SK-N-SH (cell line): ENCODE data around the gene SNAPC3. TPM values are rescaled to one million over a fixed set of nuclear protein-coding genes. Genes with fewer than 3 reads are reported as not detected.

Experiments used
- CTCF ChIA-PET: fragments of 300-600, 350-600 bp; formaldehyde crosslinking; extraction: SDS; loops from one replicate; lab custom pipeline; 2021; lab: Yijun Ruan, JAX
- POLR2A ChIA-PET: fragments of 350-600 bp; sonication (Branson Sonifier 250); formaldehyde crosslinking; extraction: SDS; loops from one replicate; lab custom pipeline; 2020; ENCODE audit warnings: antibody characterized with exemption, inconsistent platforms; lab: Yijun Ruan, JAX
- DNase-seq: peaks from one replicate; pipeline ENCODE4 v3.0.0; 2012
- H2AFZ ChIP-seq: fragments of 200-600 bp; sonication (generic); 2 replicates; pipeline ENCODE4 v1.8.1; 2016; ENCODE audit warnings: antibody characterized with exemption, mild to moderate bottlenecking, low read depth
- H3F3A ChIP-seq: fragments of 200-600 bp; sonication (generic); replicated peaks from 2 replicates; pipeline ENCODE3; 2016; ENCODE audit warnings: antibody characterized with exemption, mild to moderate bottlenecking; ENCODE audit not compliant: insufficient read depth
- H3K27ac ChIP-seq, 2 experiments: fragments of 200-500 bp in 1 of 2; fragments of 200-600 bp in 1 of 2; sonication (Bioruptor generic) in 1 of 2; sonication (generic), shearing (Covaris generic) in 1 of 2; 2 replicates each; pipeline versions ENCODE4 v1.5.1 to v1.6.1; 2014 to 2016; ENCODE audit warnings: low read depth in 2 of 2, inconsistent platforms in 1 of 2, low read length in 1 of 2, mild to moderate bottlenecking in 1 of 2, mixed read lengths in 1 of 2
- H3K27me3 ChIP-seq: fragments of 200-600 bp; sonication (generic), shearing (Covaris generic); 2 replicates; pipeline ENCODE4 v1.6.1; 2016; ENCODE audit warnings: mixed run types; ENCODE audit not compliant: insufficient read depth
- H3K36me3 ChIP-seq, 2 experiments: fragments of 200-500 bp in 1 of 2; fragments of 200-600 bp in 1 of 2; sonication (Bioruptor generic) in 1 of 2; sonication (generic) in 1 of 2; replicated peaks in 1 of 2; 2 replicates each; pipeline versions ENCODE3 to v1.5.1; 2014 to 2016; ENCODE audit warnings: low read length in 1 of 2, mild to moderate bottlenecking in 1 of 2; ENCODE audit not compliant: insufficient read depth in 2 of 2, control insufficient read depth in 1 of 2
- H3K4me1 ChIP-seq, 2 experiments: fragments of 200-500 bp in 1 of 2; fragments of 200-600 bp in 1 of 2; sonication (Bioruptor generic) in 1 of 2; sonication (generic), shearing (Covaris generic) in 1 of 2; 2 replicates each; pipeline versions ENCODE4 v1.5.1 to v1.6.1; 2014 to 2016; ENCODE audit warnings: low read depth in 1 of 2, low read length in 1 of 2, mixed run types in 1 of 2; ENCODE audit not compliant: insufficient read depth in 2 of 2, control insufficient read depth in 1 of 2
- H3K4me2 ChIP-seq: fragments of 200-600 bp; sonication (generic), shearing (Covaris generic); 2 replicates; pipeline ENCODE4 v1.6.1; 2017; ENCODE audit warnings: mixed run types
- H3K4me3 ChIP-seq, 2 experiments: fragments of 200-500 bp in 1 of 2; fragments of 200-600 bp in 1 of 2; sonication (Bioruptor generic) in 1 of 2; sonication (generic), shearing (Covaris generic) in 1 of 2; 2 replicates each; pipeline versions ENCODE4 v1.5.1 to v1.8.1; 2014 to 2016; ENCODE audit warnings: low read depth in 2 of 2, inconsistent platforms in 1 of 2, low read length in 1 of 2, mild to moderate bottlenecking in 1 of 2, mixed read lengths in 1 of 2, moderate library complexity in 1 of 2
- H3K79me2 ChIP-seq: fragments of 200-600 bp; sonication (generic); 2 replicates; pipeline ENCODE4 v1.8.1; 2017; ENCODE audit warnings: mild to moderate bottlenecking; ENCODE audit not compliant: insufficient read depth
- H3K9ac ChIP-seq: fragments of 200-600 bp; sonication (generic); 2 replicates; pipeline ENCODE4 v1.6.1; 2017; ENCODE audit warnings: mixed run types
- H3K9me2 ChIP-seq: fragments of 200-600 bp; sonication (generic); 2 replicates; pipeline ENCODE4 v1.6.1; 2017; ENCODE audit warnings: mixed run types
- H3K9me3 ChIP-seq: fragments of 200-600 bp; sonication (generic); 2 replicates; pipeline ENCODE4 v1.6.1; 2017; ENCODE audit warnings: mixed run types, mild to moderate bottlenecking, moderate library complexity
- H4K20me1 ChIP-seq: fragments of 200-600 bp; sonication (generic); 2 replicates; pipeline ENCODE4 v1.6.1; 2017; ENCODE audit warnings: mild to moderate bottlenecking, mixed run types; ENCODE audit not compliant: insufficient read depth
- CHD2 ChIP-seq: fragments of 150-350 bp; IDR thresholded peaks from 2 replicates; pipeline ENCODE4 v1.6.1; 2018; ENCODE audit warnings: low read length; ENCODE audit not compliant: partially characterized antibody
- EP300 ChIP-seq, 2 experiments: IDR thresholded peaks; 2 replicates each; pipeline versions ENCODE4 v1.4.0 to v1.6.1; 2012; ENCODE audit warnings: borderline replicate concordance in 1 of 2, low read depth in 1 of 2, low read length in 1 of 2
- FOSL2 ChIP-seq: IDR thresholded peaks from 2 replicates; pipeline ENCODE4 v1.4.0; 2012; ENCODE audit warnings: low read depth, mild to moderate bottlenecking, moderate library complexity, borderline replicate concordance
- FOXJ3 ChIP-seq: sonication (generic); formaldehyde crosslinking; IDR thresholded peaks from 2 replicates; pipeline ENCODE4 v1.5.1; 2020; ENCODE audit warnings: mild to moderate bottlenecking, missing genetic modification reagents
- FOXM1 ChIP-seq: IDR thresholded peaks from 2 replicates; pipeline ENCODE4 v1.4.0; 2012; ENCODE audit warnings: low read depth, mild to moderate bottlenecking
- GATA2 ChIP-seq: sonication (generic); formaldehyde crosslinking; IDR thresholded peaks from 2 replicates; pipeline ENCODE4 v1.5.0; 2020; ENCODE audit warnings: mild to moderate bottlenecking, missing genetic modification reagents
- NRF1 ChIP-seq: IDR thresholded peaks from 2 replicates; pipeline ENCODE4 v1.6.1; 2012; ENCODE audit warnings: low read depth, mild to moderate bottlenecking, low read length
- RAD21 ChIP-seq: IDR thresholded peaks from 2 replicates; pipeline ENCODE4 v1.6.1; 2012; ENCODE audit warnings: mild to moderate bottlenecking, low read length
- RCOR1 ChIP-seq: fragments of 150-350 bp; IDR thresholded peaks from 2 replicates; pipeline ENCODE4 v1.6.1; 2017; ENCODE audit warnings: antibody characterized with exemption, low read length
- RFX5 ChIP-seq: IDR thresholded peaks from 2 replicates; pipeline ENCODE4 v1.6.1; 2012; ENCODE audit warnings: mild to moderate bottlenecking, improper control_type of control experiment, low read length
- SIN3A ChIP-seq: IDR thresholded peaks from 2 replicates; pipeline ENCODE4 v1.6.1; 2012; ENCODE audit warnings: low read depth, mild to moderate bottlenecking, low read length, moderate library complexity, borderline replicate concordance
- USF1 ChIP-seq: IDR thresholded peaks from 2 replicates; pipeline ENCODE4 v1.4.0; 2012; ENCODE audit warnings: low read depth, borderline replicate concordance
- USF2 ChIP-seq: fragments of 150-350 bp; IDR thresholded peaks from 2 replicates; pipeline ENCODE4 v1.6.1; 2017; ENCODE audit warnings: antibody characterized with exemption, low read length, low read depth, borderline replicate concordance
- YY1 ChIP-seq: IDR thresholded peaks from 2 replicates; pipeline ENCODE4 v1.4.0; 2012; ENCODE audit warnings: low read depth, mild to moderate bottlenecking
- WGBS: methylation state at CpG from one replicate; pipeline ENCODE4 v1.1.6; 2017; ENCODE audit warnings: low lambda C conversion rate; 5-methylcytosine and 5-hydroxymethylcytosine counted together
- polyA plus RNA-seq, 3 experiments: library from polyadenylated mRNA; depleted of rRNA; stranded (reverse); fragments of >200 nt; gene quantifications; 2 replicates each; pipeline ENCODE4 v1.2.3, GENCODE V29; 2012

SNAPC3 gene
- polyA plus RNA-seq, 1 of the 3 experiments (the other 2 are of a cell fraction) = 20.6 TPM

- TF ChIP-seq YY1 (no peak), USF1 (no peak), RCOR1 (0 out of 2 replicates have a peak, but pooled peaks have one; percentile 21), NRF1 (no peak), GATA2 (CRISPR knock-in tag) (peak; percentile 77), FOXJ3 (no peak), FOSL2 (no peak)
- no peak overlapping the region for H3K4me3 ChIP-seq
- no peak overlapping the region for H3K4me2 ChIP-seq
- no peaks in the 10 kb centered on the region for H3K9me3 ChIP-seq
- no peaks in the 10 kb centered on the region; the same call in 1 of the 2 replicates for H3K79me2 ChIP-seq
- H2AFZ ChIP-seq = no peak overlapping the region
- H3K27me3 ChIP-seq = no peaks in the 10 kb centered on the region
- H3K27ac ChIP-seq = peak overlapping the region in 1 of 2 experiments; percentile 12; a peak in 1 of 4 replicates
- WGBS = 65% methylated on average over 1 of the region's 1 CpG
- no peak overlapping the region for H3K9ac ChIP-seq
- H3K36me3 ChIP-seq = peaks cover 52 to 55% of the 10 kb centered on the region in 2 experiments
- H3K4me1 ChIP-seq = peaks cover 4 to 8% of the 10 kb centered on the region in 2 experiments; a peak in 3 of 4 replicates
- CTCF ChIA-PET = interaction anchor here (0.9 kb wide), 3 partner anchors 14 to 70 kb away, joined by 3 to 4 read pairs (median 3); no protein-coding TSS in a partner anchor
- H3K9me2 ChIP-seq = no peaks in the 10 kb centered on the region; the same call in 1 of the 2 replicates
- H3F3A ChIP-seq = peaks cover 29% of the 10 kb centered on the region
- POLR2A ChIA-PET = no interaction called here
- no peak for DNase-seq
- H4K20me1 ChIP-seq = 0 out of 2 replicates have a peak, but pooled peaks cover 3% of the 10 kb centered on the region
These were observed 59.5 kb downstream of the SNAPC3 start for GRCh38 chr9:15482146-15482545.

- TF ChIP-seq GATA2 (CRISPR knock-in tag) = no peak
- no peak for TF ChIP-seq FOXM1
- TF ChIP-seq USF2 = no peak
- TF ChIP-seq CHD2 = no peak
- no peak for TF ChIP-seq EP300 (IDR thresholded peaks at IDR 0.05; ENCODE audit: borderline replicate concordance in 1 of 2, low read depth in 1 of 2, low read length in 1 of 2)
- TF ChIP-seq RAD21 = no peak
- TF ChIP-seq RFX5 = no peak
- TF ChIP-seq SIN3A = no peak
- no peak for DNase-seq
- WGBS = 98% methylated on average over 6 of the region's 6 CpGs
- Histone ChIP-seq H3K9ac (no peak overlapping the region), H2AFZ (no peak overlapping the region), H3K27me3 (no peaks in the 10 kb centered on the region), H3F3A (peaks cover 22% of the 10 kb centered on the region), H3K36me3 (peaks cover 32 to 46% of the 10 kb centered on the region in 2 experiments), H4K20me1 (0 out of 2 replicates have a peak, but pooled peaks cover 3% of the 10 kb centered on the region), H3K4me2 (no peak overlapping the region), H3K4me1 (peaks cover 4 to 8% of the 10 kb centered on the region in 2 experiments; a peak in 3 of 4 replicates), H3K9me2 (no peaks in the 10 kb centered on the region), H3K79me2 (peaks cover 12% of the 10 kb centered on the region; the same call in 1 of the 2 replicates), H3K9me3 (no peaks in the 10 kb centered on the region), H3K27ac (no peak overlapping the region), H3K4me3 (no peak overlapping the region)
- ChIA-PET CTCF (interaction anchor here (0.7 to 1.1 kb wide), 3 partner anchors 11 to 187 kb away, joined by 3 to 4 read pairs (median 3); no protein-coding TSS in a partner anchor), POLR2A (no interaction called here)
These were observed 62.1 kb downstream of the SNAPC3 start for GRCh38 chr9:15484802-15485201.
